Activated T-helper 17 cell treated with anti-CD3 and anti-CD28 coated beads, Interleukin-2, amount 50 U/mL, for 72 hours (primary cell): ENCODE data around the gene CLMN. TPM values are rescaled to one million over a fixed set of nuclear protein-coding genes. Genes with fewer than 3 reads are reported as not detected.
"Not testable (repeated sequence)": the region's sequence is repeated elsewhere in the genome, so short reads cannot be mapped to it uniquely, and the experiment has no call there.

Source experiments
- ATAC-seq: fragments of 150-1000 bp; cut with Tn5 transposase; replicated peaks from 2 replicates; pipeline ENCODE4 v1.10.0; 2021; ENCODE audit warnings: mild to moderate bottlenecking, moderate library complexity
- H3K27ac Mint-ChIP-seq: one replicate; pipeline ENCODE4 v1.8.0; 2022; ENCODE audit warnings: mixed read lengths
- H3K27me3 Mint-ChIP-seq: one replicate; pipeline ENCODE4 v1.8.0; 2022; ENCODE audit warnings: mixed read lengths
- H3K36me3 Mint-ChIP-seq: one replicate; pipeline ENCODE4 v1.8.0; 2022; ENCODE audit warnings: low read depth, mild to moderate bottlenecking, mixed read lengths
- H3K4me1 Mint-ChIP-seq: one replicate; pipeline ENCODE4 v1.8.0; 2022; ENCODE audit warnings: mixed read lengths
- H3K4me3 Mint-ChIP-seq: one replicate; pipeline ENCODE4 v1.8.0; 2022; ENCODE audit warnings: mild to moderate bottlenecking, mixed read lengths
- H3K9me3 Mint-ChIP-seq: one replicate; pipeline ENCODE4 v1.8.0; 2022; ENCODE audit warnings: mixed read lengths
- total RNA-seq, 2 donors: library from RNA; stranded (reverse); gene quantifications; one replicate each; pipeline ENCODE4 v1.2.3, GENCODE V29; 2022

Gene CLMN
- total RNA-seq, 2 donors from 2014 or later: 0.95 to 5.3 TPM

DNA sequence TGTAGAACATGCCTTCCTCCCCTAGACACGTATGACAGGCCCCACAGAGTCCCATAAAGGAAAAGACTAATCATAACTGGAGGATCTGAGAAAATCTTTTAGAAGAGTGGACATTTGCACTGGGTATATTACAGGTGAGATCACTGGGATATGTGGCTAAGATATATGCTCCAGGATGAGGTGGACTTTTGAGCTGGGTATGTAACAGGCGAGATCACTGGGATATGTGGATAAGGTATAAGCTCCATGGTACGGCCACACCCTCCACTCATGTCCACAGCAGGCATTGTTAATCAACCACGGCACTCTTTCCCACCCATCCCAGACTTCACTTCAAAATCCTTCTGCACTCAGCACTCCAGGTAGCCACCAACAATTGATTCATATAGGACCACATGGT is 34.1 kb downstream of the CLMN start:
- H3K36me3 Mint-ChIP-seq: no peaks in the 10 kb centered on the region
- ATAC-seq: no peak
- peaks cover 28% of the 10 kb centered on the region for H3K27me3 Mint-ChIP-seq
- H3K4me3 Mint-ChIP-seq: no peak overlapping the region
- no peaks in the 10 kb centered on the region for H3K9me3 Mint-ChIP-seq
- no peaks in the 10 kb centered on the region for H3K4me1 Mint-ChIP-seq
- no peak overlapping the region for H3K27ac Mint-ChIP-seq

DNA sequence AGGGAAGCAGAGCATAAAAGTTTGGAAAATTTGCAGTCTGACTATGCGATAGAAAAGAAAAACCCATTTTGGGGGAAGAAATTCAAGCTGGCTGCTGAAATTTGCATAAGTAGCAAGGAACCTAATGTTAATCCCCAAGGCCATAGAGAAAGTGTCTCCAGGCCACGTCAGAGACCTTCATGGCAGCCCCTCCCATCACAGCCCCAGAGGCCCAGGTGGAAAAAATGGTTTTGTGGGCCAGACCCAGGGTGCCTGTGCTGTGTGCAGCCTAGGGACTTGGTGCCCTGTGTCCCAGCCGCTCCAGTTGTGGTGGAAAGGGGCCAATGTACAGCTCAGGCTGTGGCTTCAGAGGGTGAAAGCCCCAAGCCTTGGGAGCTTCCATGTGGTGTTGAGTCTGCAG is 35.9 kb downstream of the CLMN start:
- not testable (repeated sequence) for H3K9me3 Mint-ChIP-seq, H3K4me1 Mint-ChIP-seq, H3K36me3 Mint-ChIP-seq, H3K27ac Mint-ChIP-seq, ATAC-seq, H3K4me3 Mint-ChIP-seq
- peaks cover 23% of the 10 kb centered on the region for H3K27me3 Mint-ChIP-seq

DNA sequence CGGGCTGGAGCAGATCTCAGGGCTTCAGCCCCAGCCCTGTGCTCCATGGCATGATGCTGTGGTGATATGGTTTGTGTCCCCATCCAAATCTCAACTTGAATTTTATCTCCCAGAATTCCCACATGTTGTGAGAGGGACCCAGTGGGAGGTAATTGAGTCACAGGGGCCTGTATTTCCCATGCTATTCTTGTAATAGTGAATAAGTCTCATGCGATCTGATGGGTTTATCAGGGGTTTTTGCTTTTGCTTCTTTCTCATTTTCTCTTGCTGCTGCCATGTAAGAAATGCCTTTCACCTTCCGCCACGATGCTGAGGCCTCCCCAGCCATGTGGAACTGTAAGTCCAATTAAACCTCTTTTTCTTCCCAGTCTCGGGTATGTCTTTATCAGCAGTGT is 36.7 kb downstream of the CLMN start:
- H3K27me3 Mint-ChIP-seq: peaks cover 16% of the 10 kb centered on the region
- not testable (repeated sequence) for H3K4me3 Mint-ChIP-seq, H3K9me3 Mint-ChIP-seq, H3K36me3 Mint-ChIP-seq, ATAC-seq, H3K27ac Mint-ChIP-seq, H3K4me1 Mint-ChIP-seq

DNA sequence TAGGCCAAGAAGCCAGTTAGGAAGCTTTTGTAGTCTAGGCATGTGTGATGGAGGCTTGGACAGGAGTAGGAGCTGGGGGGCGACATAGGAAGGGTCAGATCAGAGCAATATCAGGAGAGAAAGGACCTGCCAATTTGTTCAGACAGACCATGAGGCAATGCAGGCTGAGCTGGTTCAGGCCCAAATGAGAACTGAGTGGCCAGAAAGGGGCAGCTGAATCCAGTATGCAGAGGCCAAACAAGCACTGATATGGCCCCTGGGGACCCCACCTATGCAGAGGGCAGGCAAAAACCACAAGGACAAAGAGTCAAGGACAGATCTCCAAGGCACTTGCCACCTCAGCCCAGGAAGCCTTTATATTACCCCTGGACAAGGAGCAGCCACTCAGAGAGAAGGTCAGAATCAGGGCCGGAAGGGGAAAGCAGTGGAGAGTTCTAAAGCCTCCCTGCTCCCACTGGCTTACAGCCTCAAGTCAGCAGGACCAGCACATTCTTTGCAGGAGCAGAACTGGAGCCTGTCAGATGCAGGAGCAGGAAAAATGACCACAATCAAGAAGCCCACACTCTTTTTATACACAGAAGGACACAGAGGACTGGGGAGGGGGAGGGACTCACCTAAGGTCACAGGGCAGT is 37.2 kb downstream of the CLMN start:
- Mint-ChIP-seq H3K27me3 (peaks cover 12% of the 10 kb centered on the region), H3K9me3 (no peaks in the 10 kb centered on the region), H3K36me3 (no peaks in the 10 kb centered on the region)

DNA sequence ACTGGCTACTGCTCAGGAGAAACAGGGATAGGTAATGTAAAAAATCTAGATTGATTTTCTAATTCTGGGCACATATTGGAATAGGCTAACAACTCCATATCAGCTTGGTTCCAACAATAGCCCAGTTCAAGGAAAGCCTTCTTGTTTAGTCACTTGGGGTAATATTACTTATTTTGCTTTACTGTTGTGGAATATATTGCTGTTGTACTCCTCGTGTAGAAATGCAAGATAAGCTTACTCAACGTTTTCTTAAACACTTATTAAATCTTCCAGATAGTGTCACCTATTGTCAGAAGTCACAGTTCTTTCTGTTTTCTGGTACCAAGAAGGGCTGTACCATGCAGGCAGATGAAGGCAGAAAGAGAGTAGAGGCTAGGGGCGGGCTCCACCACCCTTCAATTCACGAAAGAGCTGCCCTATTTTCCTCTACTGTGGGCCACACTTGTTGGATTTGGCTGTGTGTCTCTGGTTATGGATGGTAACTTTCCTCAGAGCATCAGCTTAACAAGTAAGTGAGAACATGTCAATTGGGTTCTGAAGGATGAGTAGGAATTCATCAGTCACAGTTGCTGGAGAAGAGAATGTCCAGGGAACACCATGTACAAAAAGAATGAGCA is 38.0 kb downstream of the CLMN start:
- no peak for ATAC-seq
- H3K4me3 Mint-ChIP-seq: no peak overlapping the region
- H3K4me1 Mint-ChIP-seq: no peaks in the 10 kb centered on the region
- no peaks in the 10 kb centered on the region for H3K36me3 Mint-ChIP-seq
- no peak overlapping the region for H3K27ac Mint-ChIP-seq
- peaks cover 12% of the 10 kb centered on the region for H3K27me3 Mint-ChIP-seq
- H3K9me3 Mint-ChIP-seq: no peaks in the 10 kb centered on the region

More for the DNA sequence above, 37.2 kb downstream of the CLMN start:
- ATAC-seq: no peak
- Mint-ChIP-seq H3K4me3 (no peak overlapping the region), H3K4me1 (no peaks in the 10 kb centered on the region), H3K27ac (no peak overlapping the region)

DNA sequence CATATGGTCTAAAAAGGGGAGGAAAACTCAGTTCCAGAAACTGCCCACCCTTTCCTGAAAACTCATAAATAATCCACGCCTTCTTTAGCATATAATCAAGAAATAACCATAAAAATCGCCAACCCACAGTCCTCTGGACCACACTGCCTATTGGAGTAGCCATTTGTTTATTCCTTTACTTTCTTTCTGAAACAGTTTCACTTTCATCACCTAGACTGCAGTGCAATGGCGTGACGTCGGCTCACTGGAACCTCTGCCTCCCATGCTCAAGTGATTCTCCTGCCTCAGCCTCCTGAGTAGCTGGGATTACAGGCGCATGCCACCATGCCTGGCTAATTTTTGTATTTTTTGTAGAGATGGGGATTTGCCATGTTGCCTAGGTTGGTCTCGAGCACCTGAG is 44.2 kb downstream of the CLMN start:
- Mint-ChIP-seq H3K27ac (no peak overlapping the region), H3K4me3 (no peak overlapping the region), H3K36me3 (no peaks in the 10 kb centered on the region), H3K27me3 (peaks cover 10% of the 10 kb centered on the region), H3K4me1 (no peaks in the 10 kb centered on the region), H3K9me3 (no peaks in the 10 kb centered on the region)
- ATAC-seq: no peak

DNA sequence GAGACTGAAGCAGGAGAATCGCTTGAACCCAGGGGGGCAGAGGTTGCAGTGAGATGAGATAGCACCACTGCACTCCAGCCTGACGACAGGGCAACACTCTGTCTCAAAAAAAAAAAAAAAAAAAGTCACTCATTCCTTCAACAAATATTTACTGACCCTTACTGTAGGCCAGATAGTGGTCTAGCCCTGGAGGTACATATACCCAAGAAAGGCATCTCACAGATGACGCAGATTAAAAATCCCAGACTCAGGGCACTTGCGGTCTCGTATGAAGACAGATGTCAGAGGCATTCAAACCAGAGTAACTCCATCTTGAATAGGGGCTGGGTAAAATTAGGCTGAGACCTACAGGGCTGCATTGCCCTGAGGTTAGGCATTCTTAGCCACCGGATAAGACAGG is 44.8 kb downstream of the CLMN start:
- Mint-ChIP-seq H3K4me1 (no peaks in the 10 kb centered on the region), H3K36me3 (no peaks in the 10 kb centered on the region), H3K9me3 (no peaks in the 10 kb centered on the region), H3K27me3 (peaks cover 10% of the 10 kb centered on the region), H3K4me3 (no peak overlapping the region), H3K27ac (no peak overlapping the region)
- ATAC-seq: no peak

DNA sequence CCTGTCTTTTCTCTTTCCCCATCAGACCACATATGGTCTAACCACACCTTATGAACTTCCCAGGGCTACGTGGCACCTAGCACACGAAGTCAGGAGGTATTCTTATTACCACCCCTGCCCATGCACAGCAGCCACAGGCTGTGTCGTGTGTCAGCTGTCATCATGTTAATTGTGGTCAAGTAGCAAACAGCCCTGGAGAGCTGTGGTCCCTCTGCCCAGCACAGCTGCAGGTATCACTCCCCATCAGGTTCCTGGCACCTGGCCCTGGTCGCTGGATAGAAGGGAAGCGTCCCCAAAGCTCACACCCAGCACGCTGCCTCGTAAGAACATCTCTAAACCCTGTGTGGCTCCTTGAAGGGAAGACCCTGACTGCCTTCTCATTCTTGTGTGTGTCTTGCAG is 45.4 kb downstream of the CLMN start:
- Mint-ChIP-seq H3K27ac (no peak overlapping the region), H3K4me3 (no peak overlapping the region), H3K9me3 (no peaks in the 10 kb centered on the region), H3K27me3 (peaks cover 10% of the 10 kb centered on the region), H3K36me3 (no peaks in the 10 kb centered on the region), H3K4me1 (no peaks in the 10 kb centered on the region)
- no peak for ATAC-seq

DNA sequence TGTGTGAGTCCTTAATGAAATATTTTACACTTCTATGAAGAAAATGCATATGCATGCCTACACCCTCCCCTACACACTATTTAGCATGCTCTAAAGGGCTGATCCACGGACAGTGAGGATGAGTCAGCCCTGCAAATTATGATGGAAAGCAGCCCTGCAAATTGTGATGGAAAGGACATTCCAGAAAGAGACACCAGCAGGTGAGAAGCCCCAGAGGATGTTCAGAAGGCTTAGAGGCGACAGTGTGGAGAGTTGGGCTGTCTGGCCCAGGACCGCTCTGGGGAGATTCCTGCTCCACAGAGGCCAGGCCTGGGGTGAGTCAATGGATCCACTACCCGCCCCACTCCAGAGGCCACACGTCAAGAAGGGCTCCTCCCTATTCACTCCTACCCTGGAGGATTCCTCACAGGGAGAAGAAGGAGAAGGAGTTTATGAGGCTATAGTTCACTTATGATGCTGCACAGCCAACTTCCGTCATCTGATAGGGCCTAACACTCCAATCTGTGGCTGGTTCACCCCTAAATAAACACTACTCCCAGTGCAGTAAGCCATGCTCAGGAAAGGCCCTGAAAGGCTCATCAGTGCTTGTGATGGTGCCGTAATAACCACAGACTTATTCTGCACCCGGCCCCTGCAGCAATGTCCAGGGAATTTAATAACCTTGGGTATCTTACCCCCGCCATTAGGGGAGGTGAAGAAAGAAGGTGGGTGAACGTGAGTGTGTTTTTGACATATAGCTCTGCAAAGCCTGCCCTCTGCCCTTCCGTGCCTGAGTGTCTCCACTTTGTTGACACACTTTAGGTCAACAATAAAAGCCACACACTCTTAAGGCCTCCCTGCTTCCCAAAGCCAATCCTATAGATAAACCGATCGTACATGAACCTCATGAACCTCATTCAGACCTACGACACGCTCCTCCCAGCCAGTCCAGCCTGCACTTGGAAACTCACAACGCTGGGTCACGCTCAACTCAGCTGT is 46.4 kb downstream of the CLMN start:
- Mint-ChIP-seq H3K27me3 (peaks cover 10% of the 10 kb centered on the region), H3K9me3 (no peaks in the 10 kb centered on the region), H3K4me3 (no peak overlapping the region), H3K4me1 (no peaks in the 10 kb centered on the region), H3K27ac (no peak overlapping the region), H3K36me3 (no peaks in the 10 kb centered on the region)
- ATAC-seq: no peak

DNA sequence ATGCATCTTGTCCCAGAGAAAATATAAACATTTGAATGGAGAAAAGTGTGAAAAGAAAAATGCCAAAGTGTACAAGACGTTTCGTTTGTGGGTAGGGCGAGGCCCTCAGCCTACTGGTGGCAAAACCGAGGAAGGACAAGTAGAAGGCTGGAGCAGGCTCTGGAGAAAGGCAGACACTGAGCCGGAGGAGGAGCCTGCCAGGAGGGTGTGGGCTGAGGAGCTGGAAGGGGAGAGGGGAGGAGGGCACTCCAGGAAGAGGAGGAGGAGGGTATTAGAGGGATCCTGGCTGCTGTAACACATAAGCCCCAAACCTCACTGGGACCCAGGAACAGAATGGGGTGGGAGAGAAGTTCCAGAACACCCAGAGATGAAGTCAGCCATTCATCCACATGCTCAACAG is 47.7 kb downstream of the CLMN start:
- Mint-ChIP-seq H3K36me3 (no peaks in the 10 kb centered on the region), H3K27me3 (peaks cover 10% of the 10 kb centered on the region), H3K27ac (no peak overlapping the region), H3K9me3 (no peaks in the 10 kb centered on the region), H3K4me3 (no peak overlapping the region), H3K4me1 (peaks cover 9% of the 10 kb centered on the region)
- ATAC-seq: no peak

DNA sequence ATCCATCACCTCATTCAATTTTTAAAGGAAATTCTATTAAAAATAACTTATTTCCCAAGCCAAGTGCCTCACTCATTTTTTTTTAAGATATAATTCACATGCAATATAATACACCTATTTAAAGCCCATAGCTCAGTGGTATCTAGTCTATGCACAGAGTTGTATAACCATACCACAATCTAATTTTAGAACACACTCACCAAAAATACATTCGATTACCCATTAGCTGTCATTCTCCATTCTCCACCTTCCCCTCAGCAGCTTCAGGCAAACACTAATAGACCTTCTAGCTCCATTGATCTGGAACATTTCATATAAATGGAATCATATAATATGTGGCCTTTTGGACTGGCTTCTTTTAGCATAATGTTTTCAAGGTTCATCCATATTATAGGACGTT is 49.5 kb downstream of the CLMN start:
- H3K9me3 Mint-ChIP-seq: no peaks in the 10 kb centered on the region
- no peak for ATAC-seq
- H3K36me3 Mint-ChIP-seq: no peaks in the 10 kb centered on the region
- peaks cover 24% of the 10 kb centered on the region for H3K4me1 Mint-ChIP-seq
- H3K4me3 Mint-ChIP-seq: no peak overlapping the region
- H3K27ac Mint-ChIP-seq: no peak overlapping the region
- peaks cover 3% of the 10 kb centered on the region for H3K27me3 Mint-ChIP-seq

DNA sequence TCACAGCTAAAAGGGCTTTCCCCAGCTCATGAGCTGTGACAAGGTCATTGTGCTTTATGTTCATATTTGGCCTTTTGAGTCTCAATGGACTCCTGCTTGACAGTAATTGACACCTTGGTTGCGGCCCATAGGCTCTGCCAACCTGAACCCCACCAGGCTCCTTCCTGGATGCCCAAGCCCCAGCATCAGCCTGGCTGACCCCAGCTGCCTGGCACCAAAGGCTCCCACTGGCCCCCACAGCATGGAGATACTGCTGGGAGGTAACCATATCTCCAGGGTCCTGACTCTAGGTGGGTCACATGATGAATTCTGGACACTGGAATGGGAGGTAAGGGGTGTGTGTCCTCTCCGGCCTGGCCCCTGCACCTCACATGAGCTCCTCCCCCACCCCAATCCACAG is 50.2 kb downstream of the CLMN start:
- Mint-ChIP-seq H3K27ac (no peak overlapping the region), H3K4me3 (no peak overlapping the region), H3K27me3 (no peaks in the 10 kb centered on the region), H3K9me3 (no peaks in the 10 kb centered on the region), H3K4me1 (peaks cover 26% of the 10 kb centered on the region), H3K36me3 (no peaks in the 10 kb centered on the region)
- no peak for ATAC-seq

DNA sequence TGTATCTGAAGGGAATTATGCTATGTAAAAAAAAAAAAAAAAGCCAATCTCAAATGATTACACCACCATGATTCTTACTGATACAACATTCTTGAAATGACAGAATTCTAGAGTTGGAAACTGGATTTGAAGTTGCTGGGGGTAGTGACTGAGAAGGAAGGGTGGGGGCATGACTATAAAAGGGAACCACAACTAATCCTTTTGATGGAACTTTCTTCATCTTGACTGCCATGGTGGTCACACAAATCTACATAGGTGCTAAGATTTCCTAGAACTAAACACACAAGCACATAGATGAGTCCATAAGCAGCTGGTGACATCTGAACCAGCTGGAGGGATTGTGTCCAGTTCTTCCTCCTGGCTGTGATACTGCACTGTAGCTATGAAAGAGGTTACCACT is 51.4 kb downstream of the CLMN start:
- Mint-ChIP-seq H3K36me3 (no peaks in the 10 kb centered on the region), H3K4me3 (no peak overlapping the region), H3K27me3 (no peaks in the 10 kb centered on the region), H3K4me1 (peaks cover 26% of the 10 kb centered on the region), H3K9me3 (no peaks in the 10 kb centered on the region), H3K27ac (peak overlapping the region; percentile 78)
- peak; percentile 53 for ATAC-seq

DNA sequence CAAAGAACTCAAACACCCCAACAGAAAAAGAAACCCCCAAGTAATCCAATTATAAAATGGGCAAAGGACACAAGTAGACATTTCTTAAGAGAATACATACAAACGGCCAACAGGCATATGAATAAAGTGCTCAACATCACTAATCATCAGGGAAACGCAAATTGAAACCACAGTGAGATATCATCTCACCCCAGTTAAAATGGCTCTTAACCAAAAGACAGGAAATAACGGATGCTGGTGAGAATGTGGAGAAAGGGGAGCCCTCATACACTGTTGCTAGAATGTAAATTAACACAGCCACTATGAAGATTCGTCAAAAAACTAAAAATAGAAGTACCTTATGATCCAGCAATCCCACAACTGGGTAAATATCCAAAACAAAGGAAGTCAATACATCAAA is 52.4 kb downstream of the CLMN start:
- Mint-ChIP-seq H3K4me1 (peaks cover 26% of the 10 kb centered on the region), H3K36me3 (no peaks in the 10 kb centered on the region), H3K27me3 (no peaks in the 10 kb centered on the region), H3K9me3 (no peaks in the 10 kb centered on the region), H3K27ac (peak overlapping the region; percentile 78), H3K4me3 (peak overlapping the region; percentile 32)
- ATAC-seq: peak; percentile 33
